Nephron (organoid): ENCODE results near the gene ATXN7.

Source experiments
- H3K27ac Mint-ChIP-seq, 3 experiments: 2 replicates each; pipeline ENCODE4 v1.8.0; 2020; ENCODE audit warnings: mixed read lengths in 3 of 3, mild to moderate bottlenecking in 2 of 3, moderate library complexity in 1 of 3
- H3K27me3 Mint-ChIP-seq: 2 replicates; pipeline ENCODE4 v1.8.0; 2021; ENCODE audit warnings: low read depth, mild to moderate bottlenecking, moderate library complexity, mixed read lengths
- H3K36me3 Mint-ChIP-seq: 2 replicates; pipeline ENCODE4 v1.8.0; 2020; ENCODE audit warnings: low read depth, mixed read lengths
- H3K4me1 Mint-ChIP-seq: 2 replicates; pipeline ENCODE4 v1.8.0; 2020; ENCODE audit warnings: mixed read lengths
- H3K4me3 Mint-ChIP-seq, 3 experiments: 2 replicates each; pipeline ENCODE4 v1.8.0; 2020; ENCODE audit warnings: mild to moderate bottlenecking in 3 of 3, mixed read lengths in 3 of 3, moderate library complexity in 2 of 3
- H3K9me3 Mint-ChIP-seq: 2 replicates; pipeline ENCODE4 v1.8.0; 2020; ENCODE audit warnings: mixed read lengths
- CTCF ChIP-seq, 3 experiments: fragments of 200-600 bp; sonication (generic); IDR thresholded peaks; one replicate each; pipeline ENCODE4 v1.5.0; 2021; ENCODE audit warnings: antibody characterized with exemption in 3 of 3; ENCODE audit not compliant: unreplicated experiment in 3 of 3

ATXN7 gene

GRCh38 chr3:64039332-64039731 is 175.7 kb downstream of the ATXN7 start:
- H3K27ac Mint-ChIP-seq = no peak overlapping the region
- peaks cover 13% of the 10 kb centered on the region for H3K4me1 Mint-ChIP-seq
- no peaks in the 10 kb centered on the region for H3K27me3 Mint-ChIP-seq
- H3K36me3 Mint-ChIP-seq = no peaks in the 10 kb centered on the region
- H3K9me3 Mint-ChIP-seq = peaks cover 5% of the 10 kb centered on the region
- TF ChIP-seq CTCF (IDR thresholded peaks at IDR 0.05; ENCODE audit: unreplicated experiment in 3 of 3) = no peak
- H3K4me3 Mint-ChIP-seq = no peak overlapping the region

GRCh38 chr3:64039981-64040733 is 176.5 kb downstream of the ATXN7 start:
- Mint-ChIP-seq H3K9me3 (peaks cover 2% of the 10 kb centered on the region), H3K27ac (peak overlapping the region in 1 of 3 experiments; percentile 13)
- no peak for TF ChIP-seq CTCF (IDR thresholded peaks at IDR 0.05; ENCODE audit: unreplicated experiment in 3 of 3)

GRCh38 chr3:64042952-64043351 is 179.3 kb downstream of the ATXN7 start:
- Mint-ChIP-seq H3K27me3 (no peaks in the 10 kb centered on the region), H3K4me3 (no peak overlapping the region), H3K27ac (no peak overlapping the region), H3K4me1 (peaks cover 26% of the 10 kb centered on the region), H3K36me3 (no peaks in the 10 kb centered on the region), H3K9me3 (no peaks in the 10 kb centered on the region)
- TF ChIP-seq CTCF (IDR thresholded peaks at IDR 0.05; ENCODE audit: unreplicated experiment in 3 of 3) = no peak

More at GRCh38 chr3:64039981-64040733, 176.5 kb downstream of the ATXN7 start:
- Mint-ChIP-seq H3K4me1 (peaks cover 12% of the 10 kb centered on the region), H3K36me3 (no peaks in the 10 kb centered on the region), H3K27me3 (no peaks in the 10 kb centered on the region), H3K4me3 (no peak overlapping the region)

GRCh38 chr3:64046592-64046991 is 182.9 kb downstream of the ATXN7 start:
- Mint-ChIP-seq H3K27me3 (peaks cover 4% of the 10 kb centered on the region), H3K27ac (no peak overlapping the region), H3K36me3 (no peaks in the 10 kb centered on the region), H3K4me1 (peaks cover 27% of the 10 kb centered on the region), H3K9me3 (no peaks in the 10 kb centered on the region), H3K4me3 (no peak overlapping the region)
- TF ChIP-seq CTCF (IDR thresholded peaks at IDR 0.05; ENCODE audit: unreplicated experiment in 3 of 3) = no peak

- peaks cover 27% of the 10 kb centered on the region for H3K4me1 Mint-ChIP-seq
- H3K27me3 Mint-ChIP-seq = peaks cover 4% of the 10 kb centered on the region
- H3K27ac Mint-ChIP-seq = peak overlapping the region in 1 of 3 experiments; percentile 22
- H3K36me3 Mint-ChIP-seq = no peaks in the 10 kb centered on the region
- H3K4me3 Mint-ChIP-seq = no peak overlapping the region
- no peak for TF ChIP-seq CTCF (IDR thresholded peaks at IDR 0.05; ENCODE audit: unreplicated experiment in 3 of 3)
- no peaks in the 10 kb centered on the region for H3K9me3 Mint-ChIP-seq
These were observed 183.4 kb downstream of the ATXN7 start for GRCh38 chr3:64046996-64047594.
